HG03575 (cell line): Measurements from ENCODE around the gene NDEL1.
A peak's percentile ranks its signal among the peaks of the same experiment; 100 is the strongest.
"Not testable (repeated sequence)": the region's sequence is repeated elsewhere in the genome, so short reads cannot be mapped to it uniquely, and the experiment has no call there.

Experiments
- ATAC-seq: cut with Tn5 transposase; IDR thresholded peaks from one replicate; pipeline ENCODE4 v1.9.1; 2021; ENCODE audit not compliant: unreplicated experiment, insufficient number of reproducible peaks, low FRiP score; ENCODE audit errors: extremely low read depth

Gene NDEL1, protein sequence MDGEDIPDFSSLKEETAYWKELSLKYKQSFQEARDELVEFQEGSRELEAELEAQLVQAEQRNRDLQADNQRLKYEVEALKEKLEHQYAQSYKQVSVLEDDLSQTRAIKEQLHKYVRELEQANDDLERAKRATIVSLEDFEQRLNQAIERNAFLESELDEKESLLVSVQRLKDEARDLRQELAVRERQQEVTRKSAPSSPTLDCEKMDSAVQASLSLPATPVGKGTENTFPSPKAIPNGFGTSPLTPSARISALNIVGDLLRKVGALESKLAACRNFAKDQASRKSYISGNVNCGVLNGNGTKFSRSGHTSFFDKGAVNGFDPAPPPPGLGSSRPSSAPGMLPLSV

DNA sequence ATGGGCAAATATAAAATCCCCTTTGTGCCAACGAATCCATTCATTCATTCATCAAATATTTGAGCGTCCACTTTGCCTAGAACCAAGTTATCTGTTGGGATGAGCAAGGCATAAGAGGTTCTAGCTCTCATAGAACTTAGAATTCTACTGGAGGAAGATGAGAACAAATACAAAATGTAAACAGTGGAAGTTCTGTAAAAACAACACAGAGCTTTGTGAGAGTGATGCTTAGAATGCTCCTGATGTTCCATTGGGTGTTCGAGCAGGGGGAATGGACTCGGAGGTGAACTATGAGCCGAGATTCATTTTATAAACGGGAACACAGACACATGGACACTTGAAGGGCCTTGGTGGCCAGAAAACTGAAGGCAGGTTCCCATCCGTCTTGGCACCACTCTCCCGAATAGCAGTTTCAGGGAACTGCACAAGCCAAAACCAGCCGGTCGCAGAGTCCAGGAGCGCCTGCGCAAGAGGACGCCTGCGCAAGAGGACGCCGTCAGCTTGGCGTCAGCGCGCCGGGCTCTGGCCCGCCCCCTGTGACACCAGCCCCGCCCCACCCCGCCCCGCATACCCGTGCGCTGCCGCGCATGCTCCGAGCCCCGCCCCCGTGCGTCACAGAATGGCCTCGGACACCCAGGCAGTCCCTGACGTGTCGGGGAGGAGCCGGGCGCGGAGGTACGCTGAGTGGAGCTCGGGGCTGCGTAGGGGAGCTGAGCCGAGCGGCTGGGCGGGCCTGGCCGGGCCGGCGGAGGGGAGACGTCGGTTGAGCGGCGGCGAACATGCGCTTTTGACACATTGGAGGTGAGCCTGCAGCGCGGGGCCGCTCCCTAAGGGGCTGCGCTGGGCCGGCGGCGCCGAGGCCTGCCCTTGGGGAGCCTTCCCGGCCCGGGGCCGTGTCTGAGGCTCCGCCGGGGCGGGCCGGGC, at the start of gene NDEL1:
Gene NDEL1, plus strand, starts transcription at position 640 of the 924 bp plus-strand sequence. CDS start 8,388 bp downstream, outside the sequence.
- ATAC-seq, result peak; percentile 45

DNA sequence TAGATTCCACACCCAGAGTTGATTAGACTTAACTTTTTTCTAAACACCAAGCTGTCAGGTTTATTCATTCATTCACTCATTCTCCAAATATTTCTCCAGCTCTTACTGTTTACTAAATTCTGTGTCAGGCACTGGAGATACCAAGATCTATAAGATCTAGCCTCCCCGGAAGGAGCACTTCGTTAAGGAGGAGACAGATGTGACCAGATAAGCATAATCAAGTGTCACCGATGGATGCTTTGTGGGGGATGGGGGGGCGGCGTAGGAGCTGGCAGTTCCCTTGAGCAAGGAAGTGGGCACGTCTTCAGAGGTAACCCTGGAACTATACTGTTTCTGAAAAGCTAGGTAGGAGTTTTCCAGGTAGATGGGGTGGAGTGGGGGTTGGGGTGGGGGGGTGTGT, 48.8 kb upstream of the NDEL1 start:
- no peak for ATAC-seq

DNA sequence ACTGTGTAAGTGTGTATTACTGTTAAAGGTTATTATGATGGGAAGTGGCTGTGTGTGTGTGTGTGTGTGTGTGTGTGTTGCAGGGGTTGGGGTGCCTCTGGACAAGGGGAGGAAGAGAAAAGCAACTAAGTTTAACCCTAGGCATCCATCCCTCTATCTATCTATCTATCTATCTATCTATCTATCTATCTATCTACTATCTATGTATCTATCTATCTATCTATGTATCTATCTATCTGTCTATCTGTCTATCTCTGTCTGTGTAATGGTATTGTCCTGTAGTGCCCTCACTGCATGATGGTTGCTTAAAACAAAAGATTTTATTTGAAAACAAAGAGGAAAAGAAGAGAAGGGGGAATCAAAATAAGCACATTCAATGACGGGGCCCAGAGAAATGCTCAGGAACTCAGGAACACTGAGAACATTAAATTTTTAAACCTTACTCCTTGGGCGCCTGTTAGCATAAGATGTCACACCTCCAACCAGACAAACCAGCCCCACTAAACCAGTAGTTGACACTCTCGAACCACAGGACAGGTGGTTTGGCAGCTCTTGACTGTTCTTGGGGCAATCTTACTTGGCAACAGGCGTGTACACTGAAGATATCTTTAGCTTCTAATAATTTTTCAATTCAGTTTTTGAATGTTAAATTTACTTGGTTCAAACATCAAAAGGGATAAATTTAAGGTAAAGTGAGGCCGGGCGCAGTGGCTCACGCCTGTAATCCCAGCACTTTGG, 47.6 kb upstream of the NDEL1 start:
- ATAC-seq, result no peak

DNA sequence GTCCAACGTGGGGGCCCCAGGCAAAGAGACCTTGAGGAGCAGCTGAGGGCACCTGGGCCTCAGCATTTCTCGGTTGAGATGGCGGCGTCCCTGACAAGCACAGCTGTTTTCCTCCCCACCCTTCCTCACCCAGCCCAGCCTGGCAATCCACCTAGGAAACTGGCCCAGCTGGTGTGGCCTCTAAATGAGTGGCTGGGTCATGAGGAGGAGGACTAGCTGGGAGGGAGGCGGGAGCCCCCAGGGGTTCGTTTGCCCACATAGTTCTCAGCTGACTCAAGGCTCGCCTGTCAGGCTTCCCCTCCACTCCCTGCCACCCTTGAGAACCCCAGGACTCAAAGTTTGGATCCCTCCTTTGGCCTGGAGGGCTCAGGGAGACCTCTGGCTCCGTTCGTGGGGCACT, 44.0 kb upstream of the NDEL1 start:
- ATAC-seq, result no peak

DNA sequence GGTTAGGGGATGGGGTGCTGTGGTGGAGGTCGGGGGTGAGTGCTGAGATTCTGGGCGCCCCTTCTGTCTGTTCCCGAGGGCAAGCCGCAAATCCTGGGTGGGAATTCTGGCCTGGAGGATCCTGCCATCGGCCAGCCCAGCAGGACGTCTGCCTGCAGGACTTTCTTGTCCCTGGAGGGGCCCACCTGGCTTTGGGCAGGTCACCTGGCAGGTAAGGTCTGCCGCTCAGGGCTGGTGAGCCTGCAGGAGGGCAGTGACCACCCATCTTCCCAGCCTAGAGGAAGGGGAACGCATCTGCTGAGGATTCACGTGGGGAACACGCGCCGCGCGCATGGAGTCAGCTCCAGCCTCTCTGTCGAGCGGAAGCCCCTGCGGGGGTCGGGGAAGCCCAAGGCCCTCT, 43.4 kb upstream of the NDEL1 start:
- ATAC-seq, result no peak

DNA sequence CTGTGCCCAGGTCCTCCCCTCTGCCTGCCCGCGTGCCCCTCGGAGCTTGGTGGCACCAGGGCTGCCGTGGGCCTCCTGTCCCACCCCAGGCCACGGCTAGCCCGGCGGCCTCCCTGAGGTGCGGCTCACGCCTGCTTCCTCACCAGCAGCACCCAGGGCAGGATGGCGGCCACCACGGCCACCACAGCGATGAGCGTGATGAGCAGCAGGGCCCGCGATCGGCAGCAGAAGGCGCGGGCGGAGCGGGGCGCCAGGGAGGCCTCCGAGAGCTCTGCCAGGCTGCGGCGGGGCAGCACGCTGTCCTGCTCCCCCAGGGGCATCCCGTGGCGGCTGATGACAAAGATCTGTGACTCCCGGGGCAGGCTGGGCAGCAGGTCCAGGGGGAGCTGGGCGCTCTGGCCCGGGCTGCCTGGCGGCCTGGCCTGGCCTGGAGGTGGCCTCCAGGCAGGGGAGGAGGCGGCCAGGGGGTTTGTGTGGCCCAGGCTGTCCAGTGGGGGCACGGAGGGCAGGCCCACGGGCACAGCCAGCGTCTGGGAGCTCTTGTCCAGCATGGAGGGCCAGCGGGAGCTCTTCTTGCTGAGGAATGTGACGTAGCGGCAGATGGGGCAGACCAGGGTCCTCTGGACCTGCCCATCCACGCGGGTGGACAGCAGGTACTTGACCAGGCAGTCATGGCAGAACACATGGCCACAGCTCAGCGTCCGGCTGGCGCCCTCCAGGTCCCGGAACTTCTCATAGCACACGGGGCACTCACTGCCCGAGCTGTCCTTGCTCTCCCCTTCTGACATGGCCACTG, 42.8 kb upstream of the NDEL1 start:
- no peak for ATAC-seq

DNA sequence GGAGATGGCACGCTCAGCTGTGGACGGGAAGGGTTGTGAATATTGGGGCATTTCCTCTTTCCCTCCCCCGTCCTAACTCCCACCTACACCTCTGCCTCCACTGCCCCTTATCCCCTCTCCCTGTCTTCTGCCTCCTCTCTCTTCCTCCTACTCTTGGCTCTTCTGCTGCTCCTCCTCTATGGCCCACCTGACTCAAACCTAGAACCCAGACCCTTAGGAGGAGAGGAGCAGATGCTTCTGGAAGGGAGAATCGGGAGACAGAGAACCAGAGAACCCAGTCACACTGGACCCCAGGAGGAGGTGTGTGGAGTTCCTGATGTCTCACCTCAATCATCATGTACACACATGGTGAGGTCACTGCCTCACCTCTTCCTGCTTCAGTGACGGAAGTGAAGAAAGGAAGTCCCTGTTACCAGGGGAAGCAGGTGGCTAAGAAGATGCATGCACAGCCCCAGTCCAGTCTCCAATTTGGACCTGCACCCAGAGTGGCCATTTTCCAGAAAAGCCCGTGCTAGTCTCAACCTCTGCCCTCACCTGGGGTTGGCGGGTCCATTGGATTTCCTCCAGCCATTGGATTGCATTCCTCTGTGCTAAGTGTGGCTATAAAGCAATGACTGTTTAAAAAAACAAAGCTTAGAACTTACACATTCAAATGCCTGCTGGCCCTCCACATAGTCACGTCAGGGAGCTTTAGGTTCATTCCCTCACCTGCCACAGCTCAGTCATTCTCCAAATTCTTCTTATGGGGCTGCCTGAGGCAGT, 42.0 kb upstream of the NDEL1 start:
- ATAC-seq, result no peak

DNA sequence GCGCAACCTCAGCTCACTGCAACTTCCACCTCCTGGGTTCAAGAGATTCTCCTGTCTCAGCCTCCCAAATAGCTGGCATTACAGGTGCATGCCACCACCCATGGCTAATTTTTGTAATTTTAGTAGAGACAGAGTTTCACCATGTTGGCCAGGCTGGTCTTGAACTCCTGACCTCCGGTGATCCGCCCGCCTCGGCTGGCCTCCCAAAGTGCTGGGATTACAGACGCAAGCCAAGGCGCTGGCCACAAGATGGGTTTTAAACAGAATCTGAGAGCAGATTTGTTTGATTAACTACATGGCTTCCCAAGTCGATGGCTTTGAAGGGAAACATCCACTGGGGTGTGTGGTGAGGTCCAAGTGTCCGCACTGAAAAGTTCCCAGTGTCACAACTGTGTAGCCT, 41.2 kb upstream of the NDEL1 start:
- not testable (repeated sequence) for ATAC-seq

DNA sequence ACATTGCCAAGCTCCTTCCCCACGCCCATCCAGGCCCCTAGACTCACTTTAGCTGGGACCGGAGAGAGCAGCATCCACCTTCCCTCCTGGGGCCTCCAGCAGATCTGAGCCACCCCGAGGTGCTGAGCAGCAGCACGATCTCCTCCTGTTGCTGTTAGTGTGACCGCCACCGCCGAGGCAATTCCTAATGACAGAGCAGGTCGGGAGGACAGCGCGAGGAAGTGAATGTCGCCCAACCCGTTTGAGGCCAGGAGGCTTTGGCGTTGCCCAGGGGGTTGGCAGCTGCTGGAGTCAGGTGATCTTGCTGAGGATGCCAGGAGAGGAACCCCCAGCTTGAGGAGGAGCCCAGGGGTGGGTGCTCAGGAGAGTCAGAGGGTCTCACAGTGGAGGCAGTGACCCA, 38.0 kb upstream of the NDEL1 start, which contains the start of gene RNF222:
Gene RNF222, minus strand, starts transcription at position 192 of the 400 bp plus-strand sequence. CDS start 4,366 bp downstream, outside the sequence.
- ATAC-seq, result no peak

DNA sequence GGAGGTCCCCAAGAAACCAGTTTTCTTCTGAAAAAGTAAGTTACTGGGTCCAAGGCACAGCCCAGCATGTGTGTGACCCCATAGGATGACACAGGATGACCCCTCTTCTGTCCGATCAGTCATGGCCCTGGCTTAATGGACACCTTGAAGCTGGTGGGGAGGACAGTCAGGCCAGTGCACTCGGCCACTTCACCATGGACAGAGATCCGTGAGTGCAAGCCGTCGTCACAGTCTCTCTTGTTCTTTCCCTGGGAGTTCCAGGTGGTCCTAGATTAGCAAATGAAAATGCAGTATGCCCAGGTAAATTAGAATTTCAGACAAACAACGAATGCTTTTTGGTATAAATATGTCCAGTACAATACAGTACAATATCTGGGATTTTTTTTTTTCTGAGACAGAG, 36.7 kb upstream of the NDEL1 start:
- no peak for ATAC-seq

DNA sequence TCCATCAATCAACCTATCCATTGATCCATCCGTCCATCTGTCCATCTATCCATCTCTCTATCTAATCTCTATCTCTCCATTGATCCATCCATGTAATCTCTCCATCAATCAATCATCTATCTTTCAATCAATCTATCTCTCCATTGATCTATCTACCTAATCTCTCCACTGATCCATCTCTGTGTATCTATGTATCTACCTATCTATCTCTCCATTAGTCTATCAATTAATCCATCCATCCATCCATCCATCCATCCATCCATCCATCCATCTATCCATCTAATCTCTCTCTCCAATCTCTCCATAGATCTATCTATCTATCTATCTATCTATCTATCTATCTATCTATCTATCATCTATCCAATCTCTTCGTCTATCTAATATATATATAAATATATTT, 34.6 kb upstream of the NDEL1 start:
- ATAC-seq, result no peak

DNA sequence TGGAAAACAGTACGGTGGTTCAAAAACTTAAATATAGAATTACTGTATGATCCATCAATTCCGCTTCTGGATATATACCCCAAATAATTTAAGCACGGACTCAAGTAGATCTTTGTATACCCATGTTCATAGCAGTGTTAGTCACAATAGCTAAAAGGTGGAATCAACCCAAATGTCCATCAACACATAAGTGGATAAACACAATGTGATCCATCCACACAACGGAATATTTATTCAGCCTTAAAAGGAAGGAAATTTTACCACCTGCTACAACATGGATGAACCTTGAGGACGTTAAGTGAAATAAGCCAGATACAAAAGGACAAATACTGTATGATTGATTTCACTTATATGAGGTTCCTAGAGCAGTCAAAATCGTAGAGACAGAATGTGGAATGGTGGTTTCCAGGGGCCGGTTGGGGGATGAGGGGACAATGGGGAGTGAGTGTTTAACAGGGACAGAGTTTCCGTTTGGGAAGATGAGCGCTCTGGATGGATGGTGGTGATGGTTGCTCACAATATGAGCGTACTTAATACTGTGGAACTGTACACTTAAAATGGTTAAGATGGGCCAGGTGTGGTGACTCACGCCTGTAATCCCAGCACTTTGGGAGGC, 32.7 kb upstream of the NDEL1 start:
- no peak for ATAC-seq

DNA sequence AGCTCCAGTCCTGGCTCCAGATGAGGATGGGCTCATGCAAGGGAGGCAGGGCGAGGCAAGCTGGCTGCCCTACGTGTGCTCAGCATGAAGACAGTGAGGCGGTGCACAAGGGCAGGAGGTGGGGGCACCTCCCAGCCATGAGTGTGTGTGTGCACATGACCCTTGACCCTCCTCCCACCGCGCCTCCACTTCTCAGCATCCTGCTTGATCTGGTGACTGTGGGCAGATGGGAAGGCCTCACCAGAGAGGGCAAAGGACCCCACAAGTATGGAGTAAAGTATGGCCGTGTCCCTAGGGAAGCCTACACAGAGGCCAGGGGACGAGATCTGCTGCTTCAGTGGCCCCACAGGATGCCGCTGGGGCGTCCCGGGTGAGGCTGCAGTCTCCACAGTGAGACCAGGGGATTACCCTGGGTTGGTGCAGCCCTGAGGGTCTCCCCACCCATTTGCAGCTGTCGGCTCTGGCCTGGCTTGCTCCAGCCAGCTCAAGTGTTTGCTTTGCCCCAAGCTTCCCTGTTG, 30.1 kb upstream of the NDEL1 start:
- ATAC-seq, result no peak

DNA sequence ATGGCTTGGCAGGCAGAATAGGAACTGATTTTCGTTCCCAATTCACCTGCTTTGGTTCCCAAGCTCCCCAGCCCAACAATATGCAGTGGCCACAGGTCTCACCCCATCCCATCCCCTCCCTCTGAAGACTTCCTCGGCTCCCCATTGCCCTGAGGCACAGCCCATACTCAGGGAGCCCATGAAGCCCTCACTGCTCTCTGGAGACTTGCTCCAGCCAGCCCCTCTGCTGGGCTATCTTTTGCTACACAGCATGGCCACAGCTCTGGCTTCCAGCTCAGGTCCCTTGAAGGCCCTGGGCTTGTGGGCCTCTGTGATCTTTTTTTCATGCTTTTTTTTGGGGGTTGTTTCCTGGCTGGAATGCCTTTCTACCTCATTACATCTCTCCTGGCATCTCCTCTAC, 29.5 kb upstream of the NDEL1 start:
- ATAC-seq, result no peak

DNA sequence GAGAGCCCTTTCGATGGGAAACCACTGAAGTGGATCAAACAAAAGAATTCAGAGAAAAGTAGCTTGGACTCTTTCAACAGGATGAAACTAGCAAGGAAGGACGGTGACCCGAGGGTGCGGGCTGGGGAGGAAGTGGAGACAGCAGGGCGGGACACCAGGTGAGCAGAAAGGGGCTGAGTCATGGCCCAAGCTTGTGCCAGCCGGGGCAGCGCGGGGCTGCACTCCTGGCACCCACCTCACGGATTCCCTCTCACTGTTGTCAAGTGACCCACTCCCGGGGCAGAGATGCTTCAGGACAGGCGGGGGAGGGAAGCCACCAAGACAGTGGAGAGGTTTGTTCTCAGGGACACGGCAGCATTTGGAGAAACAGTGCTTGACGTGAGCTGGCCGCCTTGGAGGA, 27.3 kb upstream of the NDEL1 start:
- ATAC-seq, result no peak

DNA sequence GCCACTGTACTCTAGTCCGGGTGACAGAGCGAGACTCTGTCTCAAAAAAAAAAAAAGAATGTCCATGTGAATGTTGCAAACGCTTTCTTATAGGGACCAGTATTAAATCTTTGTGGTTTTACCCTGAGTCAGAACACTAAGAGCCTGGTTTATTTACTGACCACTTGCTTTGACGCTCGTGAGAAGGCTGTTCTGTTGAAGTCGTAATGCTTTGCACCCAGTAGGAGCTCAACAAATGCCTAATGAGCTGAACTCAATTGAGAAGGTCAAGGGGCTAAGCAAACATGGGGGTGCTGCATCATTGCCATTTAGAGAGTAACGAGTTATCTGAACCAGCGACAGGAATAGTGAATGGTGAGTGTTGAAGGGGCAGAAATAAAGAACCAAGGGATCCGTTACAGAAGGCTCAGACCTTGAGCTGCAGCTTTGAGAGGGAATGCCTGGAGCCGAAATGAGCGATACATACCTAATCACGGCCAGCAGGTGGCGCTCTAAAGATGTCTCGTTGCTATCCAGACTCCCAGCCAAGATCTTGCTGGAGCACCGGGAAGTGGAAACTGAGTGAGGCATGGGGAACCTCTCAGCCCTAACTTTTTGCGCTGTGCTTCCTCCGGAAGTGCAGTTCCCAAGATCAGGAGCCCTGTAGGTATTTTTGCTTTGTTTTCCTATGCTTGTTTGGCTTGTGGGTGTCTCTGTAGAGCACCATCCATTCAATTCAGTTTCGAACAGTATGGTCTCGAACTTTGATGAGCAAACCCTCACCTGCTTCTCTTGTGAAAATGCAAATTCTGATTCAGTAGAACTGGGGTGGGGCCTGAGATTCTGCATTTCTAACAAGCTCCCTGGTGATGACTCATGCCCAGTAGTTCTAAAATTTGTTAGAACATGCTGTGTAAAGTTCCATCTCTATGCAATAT, 25.5 kb upstream of the NDEL1 start:
- no peak for ATAC-seq
